HepG2 (cell line): ENCODE data around the gene PALM3. TPM values are rescaled to one million over a fixed set of nuclear protein-coding genes. Genes with fewer than 3 reads are reported as not detected.

Experiments used
- AGO1 ChIP-seq: fragments of 200-400 bp; formaldehyde crosslinking; IDR thresholded peaks from 2 replicates; pipeline ENCODE4 v1.6.1; 2017; ENCODE audit warnings: mild to moderate bottlenecking, low read depth, low read length, moderate library complexity; ENCODE audit not compliant: poor library complexity, severe bottlenecking
- CBX2 ChIP-seq, 2 experiments: fragments of 200-600 bp in 1 of 2; sonication (generic); formaldehyde crosslinking in 1 of 2; IDR thresholded peaks; 2 replicates each; pipeline versions ENCODE4 v1.7.0 to v1.8.1; 2018 to 2022; ENCODE audit warnings: low read depth in 2 of 2, low read length in 1 of 2, mild to moderate bottlenecking in 1 of 2, missing genetic modification reagents in 1 of 2
- FIP1L1 ChIP-seq: fragments of 200-400 bp; formaldehyde crosslinking; IDR thresholded peaks from 2 replicates; pipeline ENCODE4 v1.6.1; 2018; ENCODE audit warnings: low read depth, mild to moderate bottlenecking, low read length, moderate library complexity, borderline replicate concordance; ENCODE audit not compliant: insufficient read depth
- HMGA1 ChIP-seq: sonication (generic); formaldehyde crosslinking; conservative IDR thresholded peaks from 2 replicates; pipeline ENCODE4 v1.4.0; 2020; ENCODE audit warnings: missing genetic modification reagents
- HNRNPK ChIP-seq: fragments of 200-400 bp; formaldehyde crosslinking; IDR thresholded peaks from 2 replicates; pipeline ENCODE4 v1.6.1; 2018; ENCODE audit warnings: low read length, low read depth, moderate library complexity, mild to moderate bottlenecking; ENCODE audit not compliant: poor library complexity, severe bottlenecking
- KAT7 ChIP-seq: IDR thresholded peaks from 2 replicates; pipeline ENCODE4 v1.6.1; 2018; ENCODE audit warnings: borderline replicate concordance, missing compliant biosample characterization
- MXD4 ChIP-seq: IDR thresholded peaks from 2 replicates; pipeline ENCODE4 v1.6.1; 2016; ENCODE audit warnings: mild to moderate bottlenecking, missing biosample characterization, missing genetic modification reagents
- SNAPC2 ChIP-seq: sonication (generic); formaldehyde crosslinking; IDR thresholded peaks from 2 replicates; pipeline ENCODE4 v1.8.1; 2022; ENCODE audit warnings: mild to moderate bottlenecking, missing genetic modification reagents
- TBX2 ChIP-seq: sonication (generic); formaldehyde crosslinking; IDR thresholded peaks from 2 replicates; pipeline ENCODE4 v1.5.0; 2020; ENCODE audit warnings: missing genetic modification reagents, mild to moderate bottlenecking, borderline replicate concordance
- TSC22D2 ChIP-seq: sonication (generic); formaldehyde crosslinking; IDR thresholded peaks from 2 replicates; pipeline ENCODE4 v1.5.1; 2020; ENCODE audit warnings: missing genetic modification reagents, mild to moderate bottlenecking, borderline replicate concordance
- U2AF2 ChIP-seq: fragments of 200-400 bp; formaldehyde crosslinking; IDR thresholded peaks from 2 replicates; pipeline ENCODE4 v1.6.1; 2017; ENCODE audit warnings: low read depth, mild to moderate bottlenecking, low read length
- ZNF816 ChIP-seq: sonication (generic); formaldehyde crosslinking; IDR thresholded peaks from 2 replicates; pipeline ENCODE4 v1.8.0; 2022; ENCODE audit warnings: missing genetic modification reagents, mild to moderate bottlenecking, borderline replicate concordance
- polyA plus RNA-seq, 8 experiments: library from polyadenylated mRNA; depleted of rRNA in 3 of 8; stranded (reverse) in 7 of 8; unstranded in 1 of 8; fragments of >200 nt; fragmentation: Illumina TruSeq in 4 of 8; extraction: Trizol in 4 of 8; gene quantifications; 2 replicates each; pipeline versions ENCODE4 v1.2.1 to v1.2.3, GENCODE V29; 2011 to 2016; ENCODE audit warnings: low read depth in 4 of 8, missing spikeins in 1 of 8, mixed read lengths in 1 of 8; ENCODE audit not compliant: insufficient read depth in 1 of 8
- total RNA-seq, 5 experiments: library from RNA; depleted of rRNA; stranded (reverse); fragments of >200 nt; fragmentation: Illumina TruSeq; extraction: Trizol; gene quantifications; 2 replicates each; pipeline ENCODE4 v1.2.3, GENCODE V29; 2016; ENCODE audit warnings: low read depth in 1 of 5
- TF ChIP-seq, protein P1 (sequence below): sonication (generic); formaldehyde crosslinking; IDR thresholded peaks from 2 replicates; pipeline ENCODE4 v1.9.0; 2021; ENCODE audit warnings: missing genetic modification reagents, borderline replicate concordance
- TF ChIP-seq, protein P2 (sequence below): sonication (generic); formaldehyde crosslinking; IDR thresholded peaks from 2 replicates; pipeline ENCODE4 v1.4.0; 2020; ENCODE audit warnings: missing genetic modification reagents
- TF ChIP-seq, protein P3 (sequence below): IDR thresholded peaks from 2 replicates; pipeline ENCODE4 v1.6.1; 2018; ENCODE audit warnings: missing genetic modification reagents
- TF ChIP-seq, protein P4 (sequence below): IDR thresholded peaks from 2 replicates; pipeline ENCODE4 v1.6.1; 2016; ENCODE audit warnings: control low read depth
- TF ChIP-seq, protein P5 (sequence below): sonication (generic); formaldehyde crosslinking; IDR thresholded peaks from 2 replicates; pipeline ENCODE4 v1.5.1; 2020; ENCODE audit warnings: missing genetic modification reagents, mild to moderate bottlenecking, borderline replicate concordance
- TF ChIP-seq, protein P6 (sequence below): sonication (generic); formaldehyde crosslinking; IDR thresholded peaks from 2 replicates; pipeline ENCODE4 v1.4.0; 2020; ENCODE audit warnings: mild to moderate bottlenecking, low read depth, missing genetic modification reagents
- TF ChIP-seq, protein P7 (sequence below): sonication (generic); formaldehyde crosslinking; IDR thresholded peaks from 2 replicates; pipeline ENCODE4 v1.8.0; 2022; ENCODE audit warnings: mild to moderate bottlenecking, missing genetic modification reagents; ENCODE audit not compliant: insufficient replicate concordance

Gene PALM3
- total and polyA plus RNA-seq, 2 of the 13 experiments (the other 11 are each of a cell fraction or from before 2014, with no cell fraction given): 0.79 to 2.4 TPM

DNA sequence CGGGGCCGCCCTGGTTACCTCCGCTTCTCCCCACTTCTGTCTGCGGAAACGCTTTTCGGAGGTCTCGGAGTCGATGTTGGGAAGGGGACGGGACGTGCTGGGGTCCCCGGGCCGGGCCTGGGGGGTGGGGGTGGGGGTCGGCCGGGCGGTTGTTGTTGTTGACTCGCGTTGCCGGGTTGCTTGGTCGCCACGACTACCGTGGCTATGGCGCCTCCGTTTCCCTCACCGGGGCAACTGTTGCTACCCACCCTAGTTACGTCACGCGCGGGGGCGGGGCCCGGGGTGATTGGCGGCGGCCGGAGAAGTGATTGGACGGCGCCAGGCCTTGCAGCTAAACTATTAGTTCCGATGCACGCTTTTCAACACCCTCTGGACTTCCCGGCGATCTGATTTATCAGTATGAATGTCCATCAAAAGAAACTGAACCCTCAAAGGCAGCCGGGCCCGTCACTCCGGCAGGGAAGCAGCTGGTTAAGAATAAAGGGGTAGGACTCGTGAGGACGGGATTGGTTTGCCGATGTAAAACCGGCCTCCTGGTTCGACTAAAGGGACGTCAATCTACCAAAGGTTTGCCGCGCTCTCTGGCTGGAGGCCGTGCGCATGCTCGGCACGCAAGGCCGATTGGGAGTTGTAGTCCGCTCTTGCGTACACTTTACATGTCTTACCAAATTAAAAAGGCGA is 55.7 kb downstream of the PALM3 start, which contains the start of gene RFX1 (continued):
- TF ChIP-seq, protein P1, sequence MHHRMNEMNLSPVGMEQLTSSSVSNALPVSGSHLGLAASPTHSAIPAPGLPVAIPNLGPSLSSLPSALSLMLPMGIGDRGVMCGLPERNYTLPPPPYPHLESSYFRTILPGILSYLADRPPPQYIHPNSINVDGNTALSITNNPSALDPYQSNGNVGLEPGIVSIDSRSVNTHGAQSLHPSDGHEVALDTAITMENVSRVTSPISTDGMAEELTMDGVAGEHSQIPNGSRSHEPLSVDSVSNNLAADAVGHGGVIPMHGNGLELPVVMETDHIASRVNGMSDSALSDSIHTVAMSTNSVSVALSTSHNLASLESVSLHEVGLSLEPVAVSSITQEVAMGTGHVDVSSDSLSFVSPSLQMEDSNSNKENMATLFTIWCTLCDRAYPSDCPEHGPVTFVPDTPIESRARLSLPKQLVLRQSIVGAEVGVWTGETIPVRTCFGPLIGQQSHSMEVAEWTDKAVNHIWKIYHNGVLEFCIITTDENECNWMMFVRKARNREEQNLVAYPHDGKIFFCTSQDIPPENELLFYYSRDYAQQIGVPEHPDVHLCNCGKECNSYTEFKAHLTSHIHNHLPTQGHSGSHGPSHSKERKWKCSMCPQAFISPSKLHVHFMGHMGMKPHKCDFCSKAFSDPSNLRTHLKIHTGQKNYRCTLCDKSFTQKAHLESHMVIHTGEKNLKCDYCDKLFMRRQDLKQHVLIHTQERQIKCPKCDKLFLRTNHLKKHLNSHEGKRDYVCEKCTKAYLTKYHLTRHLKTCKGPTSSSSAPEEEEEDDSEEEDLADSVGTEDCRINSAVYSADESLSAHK (CRISPR knock-in tag): no peak
- TF ChIP-seq AGO1 (no peak), ZNF816 (CRISPR knock-in tag) (no peak), CBX2 (IDR thresholded peaks at IDR 0.05; ENCODE audit: low read depth, low read length) (no peak), CBX2 (CRISPR knock-in tag; IDR thresholded peaks at IDR 0.05; ENCODE audit: low read depth) (no peak), HNRNPK (no peak), FIP1L1 (0 out of 2 replicates have a peak, but pooled peaks have one; percentile 48), MXD4 (CRISPR knock-in tag) (0 out of 2 replicates have a peak, but pooled peaks have one; percentile 1), KAT7 (CRISPR knock-in tag) (no peak), HMGA1 (CRISPR knock-in tag) (no peak), SNAPC2 (CRISPR knock-in tag) (no peak), TBX2 (CRISPR knock-in tag) (no peak), TSC22D2 (CRISPR knock-in tag) (no peak), U2AF2 (no peak)
- TF ChIP-seq, protein P2, sequence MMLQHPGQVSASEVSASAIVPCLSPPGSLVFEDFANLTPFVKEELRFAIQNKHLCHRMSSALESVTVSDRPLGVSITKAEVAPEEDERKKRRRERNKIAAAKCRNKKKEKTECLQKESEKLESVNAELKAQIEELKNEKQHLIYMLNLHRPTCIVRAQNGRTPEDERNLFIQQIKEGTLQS (CRISPR knock-in tag): no peak
- TF ChIP-seq, protein P3, sequence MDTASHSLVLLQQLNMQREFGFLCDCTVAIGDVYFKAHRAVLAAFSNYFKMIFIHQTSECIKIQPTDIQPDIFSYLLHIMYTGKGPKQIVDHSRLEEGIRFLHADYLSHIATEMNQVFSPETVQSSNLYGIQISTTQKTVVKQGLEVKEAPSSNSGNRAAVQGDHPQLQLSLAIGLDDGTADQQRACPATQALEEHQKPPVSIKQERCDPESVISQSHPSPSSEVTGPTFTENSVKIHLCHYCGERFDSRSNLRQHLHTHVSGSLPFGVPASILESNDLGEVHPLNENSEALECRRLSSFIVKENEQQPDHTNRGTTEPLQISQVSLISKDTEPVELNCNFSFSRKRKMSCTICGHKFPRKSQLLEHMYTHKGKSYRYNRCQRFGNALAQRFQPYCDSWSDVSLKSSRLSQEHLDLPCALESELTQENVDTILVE (CRISPR knock-in tag): no peak
- TF ChIP-seq, protein P4, sequence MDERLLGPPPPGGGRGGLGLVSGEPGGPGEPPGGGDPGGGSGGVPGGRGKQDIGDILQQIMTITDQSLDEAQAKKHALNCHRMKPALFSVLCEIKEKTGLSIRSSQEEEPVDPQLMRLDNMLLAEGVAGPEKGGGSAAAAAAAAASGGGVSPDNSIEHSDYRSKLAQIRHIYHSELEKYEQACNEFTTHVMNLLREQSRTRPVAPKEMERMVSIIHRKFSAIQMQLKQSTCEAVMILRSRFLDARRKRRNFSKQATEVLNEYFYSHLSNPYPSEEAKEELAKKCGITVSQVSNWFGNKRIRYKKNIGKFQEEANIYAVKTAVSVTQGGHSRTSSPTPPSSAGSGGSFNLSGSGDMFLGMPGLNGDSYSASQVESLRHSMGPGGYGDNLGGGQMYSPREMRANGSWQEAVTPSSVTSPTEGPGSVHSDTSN: peak; percentile 99
- TF ChIP-seq, protein P5, sequence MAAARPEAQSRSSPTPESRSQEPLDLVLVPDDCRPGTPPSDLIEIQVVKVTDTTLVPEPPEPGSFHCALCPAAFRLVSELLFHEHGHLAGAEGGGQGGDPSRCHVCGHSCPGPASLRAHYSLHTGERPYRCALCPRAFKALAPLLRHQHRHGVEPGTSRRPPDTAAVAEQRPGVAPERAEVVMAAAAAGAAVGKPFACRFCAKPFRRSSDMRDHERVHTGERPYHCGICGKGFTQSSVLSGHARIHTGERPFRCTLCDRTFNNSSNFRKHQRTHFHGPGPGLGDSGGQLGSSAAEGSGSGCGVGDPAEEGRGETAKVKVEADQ: no peak
- TF ChIP-seq, protein P6, sequence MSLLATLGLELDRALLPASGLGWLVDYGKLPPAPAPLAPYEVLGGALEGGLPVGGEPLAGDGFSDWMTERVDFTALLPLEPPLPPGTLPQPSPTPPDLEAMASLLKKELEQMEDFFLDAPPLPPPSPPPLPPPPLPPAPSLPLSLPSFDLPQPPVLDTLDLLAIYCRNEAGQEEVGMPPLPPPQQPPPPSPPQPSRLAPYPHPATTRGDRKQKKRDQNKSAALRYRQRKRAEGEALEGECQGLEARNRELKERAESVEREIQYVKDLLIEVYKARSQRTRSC (CRISPR knock-in tag): no peak
- TF ChIP-seq, protein P7, sequence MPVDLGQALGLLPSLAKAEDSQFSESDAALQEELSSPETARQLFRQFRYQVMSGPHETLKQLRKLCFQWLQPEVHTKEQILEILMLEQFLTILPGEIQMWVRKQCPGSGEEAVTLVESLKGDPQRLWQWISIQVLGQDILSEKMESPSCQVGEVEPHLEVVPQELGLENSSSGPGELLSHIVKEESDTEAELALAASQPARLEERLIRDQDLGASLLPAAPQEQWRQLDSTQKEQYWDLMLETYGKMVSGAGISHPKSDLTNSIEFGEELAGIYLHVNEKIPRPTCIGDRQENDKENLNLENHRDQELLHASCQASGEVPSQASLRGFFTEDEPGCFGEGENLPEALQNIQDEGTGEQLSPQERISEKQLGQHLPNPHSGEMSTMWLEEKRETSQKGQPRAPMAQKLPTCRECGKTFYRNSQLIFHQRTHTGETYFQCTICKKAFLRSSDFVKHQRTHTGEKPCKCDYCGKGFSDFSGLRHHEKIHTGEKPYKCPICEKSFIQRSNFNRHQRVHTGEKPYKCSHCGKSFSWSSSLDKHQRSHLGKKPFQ: no peak
